Cardiac muscle cell (in vitro differentiated cells and primary cell): ENCODE data around the gene PTPRD. TPM values are rescaled to one million over a fixed set of nuclear protein-coding genes. Genes with fewer than 3 reads are reported as not detected.
A peak's percentile ranks its signal among the peaks of the same experiment; 100 is the strongest.

Experiments used
- DNase-seq, 2 donors: peaks; one replicate each; pipeline versions ENCODE4 v3.0.0 to v3.0.0-alpha.2; 2010 to 2017; ENCODE audit warnings: low read depth in 1 of 2, low spot score in 1 of 2
- H3K27ac ChIP-seq: fragments of 200-600 bp; sonication (generic); 2 replicates; pipeline ENCODE4 v1.5.1; 2016
- H3K27me3 ChIP-seq: fragments of 200-600 bp; sonication (generic); 2 replicates; pipeline ENCODE4 v1.6.0; 2016; ENCODE audit warnings: control low read depth
- H3K36me3 ChIP-seq: fragments of 200-600 bp; sonication (generic); 2 replicates; pipeline ENCODE4 v1.5.1; 2016; ENCODE audit warnings: control low read depth
- H3K4me1 ChIP-seq: fragments of 200-600 bp; sonication (generic); 2 replicates; pipeline ENCODE4 v1.8.1; 2017; ENCODE audit warnings: low read depth, mild to moderate bottlenecking, mixed run types
- H3K4me3 ChIP-seq: fragments of 200-600 bp; sonication (generic); 2 replicates; pipeline ENCODE4 v1.5.1; 2016; ENCODE audit warnings: mild to moderate bottlenecking
- H3K9me3 ChIP-seq: fragments of 200-600 bp; sonication (generic); 2 replicates; pipeline ENCODE4 v1.5.1; 2017; ENCODE audit warnings: low read depth, mild to moderate bottlenecking, control low read depth
- CTCF ChIP-seq: IDR thresholded peaks from 2 replicates; pipeline ENCODE4 v1.5.1; 2012; ENCODE audit warnings: low read depth, mild to moderate bottlenecking, low read length
- polyA plus RNA-seq: library from polyadenylated mRNA; unstranded; fragments of >200 nt; fragmentation: Nextera tagmentation; extraction: Ambion mirVana; gene quantifications from 2 replicates; pipeline ENCODE4 v1.2.1, GENCODE V29; 2016
- total RNA-seq: library from RNA; depleted of rRNA; stranded (reverse); fragments of >200 nt; gene quantifications from 2 replicates; pipeline ENCODE4 v1.2.3, GENCODE V29; 2016

Gene PTPRD
- total and polyA plus RNA-seq, 2 experiments from 2014 or later = 37.0 to 287 TPM

GRCh38 chr9:8437876-8438275, 2174.9 kb downstream of the PTPRD start:
- Histone ChIP-seq H3K9me3 (no peaks in the 10 kb centered on the region), H3K36me3 (peaks cover 8% of the 10 kb centered on the region), H3K27ac (peak overlapping the region; percentile 32), H3K4me3 (no peak overlapping the region), H3K27me3 (no peaks in the 10 kb centered on the region), H3K4me1 (peaks cover 14% of the 10 kb centered on the region)
- no peak for TF ChIP-seq CTCF
- DNase-seq = peak; percentile 6 to 59

- Histone ChIP-seq H3K4me1 (peaks cover 14% of the 10 kb centered on the region), H3K27me3 (no peaks in the 10 kb centered on the region), H3K27ac (peak overlapping the region; percentile 32), H3K9me3 (no peaks in the 10 kb centered on the region), H3K4me3 (no peak overlapping the region), H3K36me3 (peaks cover 13% of the 10 kb centered on the region)
- no peak for TF ChIP-seq CTCF
- DNase-seq = no peak
Measured at GRCh38 chr9:8437259-8437658, 2175.5 kb downstream of the PTPRD start.

GRCh38 chr9:8436786-8437185, 2176.0 kb downstream of the PTPRD start:
- Histone ChIP-seq H3K27ac (no peak overlapping the region), H3K4me3 (no peak overlapping the region), H3K36me3 (peaks cover 13% of the 10 kb centered on the region), H3K9me3 (no peaks in the 10 kb centered on the region), H3K27me3 (no peaks in the 10 kb centered on the region), H3K4me1 (peaks cover 14% of the 10 kb centered on the region)
- DNase-seq = no peak
- no peak for TF ChIP-seq CTCF

GRCh38 chr9:8434621-8435020, 2178.2 kb downstream of the PTPRD start:
- TF ChIP-seq CTCF = no peak
- Histone ChIP-seq H3K27ac (no peak overlapping the region), H3K4me1 (peaks cover 14% of the 10 kb centered on the region), H3K9me3 (no peaks in the 10 kb centered on the region), H3K27me3 (no peaks in the 10 kb centered on the region), H3K36me3 (peaks cover 13% of the 10 kb centered on the region), H3K4me3 (no peak overlapping the region)
- no peak for DNase-seq

GRCh38 chr9:8432224-8432623, 2180.6 kb downstream of the PTPRD start:
- no peak for TF ChIP-seq CTCF
- Histone ChIP-seq H3K4me1 (no peaks in the 10 kb centered on the region), H3K36me3 (peaks cover 13% of the 10 kb centered on the region), H3K4me3 (no peak overlapping the region), H3K9me3 (no peaks in the 10 kb centered on the region), H3K27ac (no peak overlapping the region), H3K27me3 (no peaks in the 10 kb centered on the region)
- no peak for DNase-seq

- Histone ChIP-seq H3K36me3 (peaks cover 13% of the 10 kb centered on the region), H3K9me3 (no peaks in the 10 kb centered on the region), H3K27ac (no peak overlapping the region), H3K4me1 (no peaks in the 10 kb centered on the region), H3K27me3 (no peaks in the 10 kb centered on the region), H3K4me3 (no peak overlapping the region)
- DNase-seq = no peak
- no peak for TF ChIP-seq CTCF
Measured at GRCh38 chr9:8431505-8431904, 2181.3 kb downstream of the PTPRD start.
